DMS53 (cell line): ENCODE measurements around the gene DND1.
A peak's percentile ranks its signal among the peaks of the same experiment; 100 is the strongest.
"Not testable (repeated sequence)": the region's sequence is repeated elsewhere in the genome, so short reads cannot be mapped to it uniquely, and the experiment has no call there.

ENCODE experiments used
- DNase-seq: peaks from one replicate; lab custom pipeline; 2025; lab: John Stamatoyannopoulos, UW

The DND1 gene

GRCh38 chr5:140631036-140631417, 42.3 kb downstream of the DND1 start:
- DNase-seq, result no peak

- no peak for DNase-seq
Observed at GRCh38 chr5:140630292-140631035, 42.9 kb downstream of the DND1 start.

GRCh38 chr5:140628711-140629110, 44.7 kb downstream of the DND1 start:
- DNase-seq, result no peak

- DNase-seq, result peak; percentile 15
Observed at GRCh38 chr5:140627972-140628371, 45.4 kb downstream of the DND1 start.

GRCh38 chr5:140624886-140625285, 48.5 kb downstream of the DND1 start:
- DNase-seq, result not testable (repeated sequence)

- DNase-seq, result not testable (repeated sequence)
Observed at GRCh38 chr5:140623061-140623460, 50.3 kb downstream of the DND1 start.

GRCh38 chr5:140622301-140622700, 51.1 kb downstream of the DND1 start:
- no peak for DNase-seq
